Heart left ventricle (tissue), 13 donors: ENCODE results near the gene NUFIP2.

ENCODE experiments used
- CTCF ChIP-seq, 12 donors: fragments of 200-600 bp; sonication (generic) in 4 of 12; IDR thresholded peaks; one replicate each; pipeline versions ENCODE4 v1.5.0 to v1.8.0; 2018 to 2022; ENCODE audit warnings: antibody characterized with exemption in 12 of 12, mild to moderate bottlenecking in 5 of 12
- POLR2A ChIP-seq, 2 donors: fragments of 450-650 bp; IDR thresholded peaks; one replicate each; pipeline ENCODE4 v1.6.1; 2017; ENCODE audit warnings: antibody characterized with exemption in 2 of 2, mild to moderate bottlenecking in 2 of 2, moderate library complexity in 2 of 2
- donor health status: ischemic (EF 13 %, LVEDD 7.1; RV severe dilation, severe dysfunction).
- donor health status: DM: no; HTN: yes; CAD: no.
- donor health status: DM: no; HTN: no; CAD: no.
- donor health status: ischemic (EF 25% LVEDD 6.9; RV normal size, moderate dysfunction).
- donor health status: ischemic (EF 25% LVEDD 5.7; RV mildly dilated, moderate dysfunction).
- donor health status: ischemic (EF 35%, LVEDD 5.7; RV mildly dilated, moderate dysfunction).
- donor health status: nonischemic (EF 11% LVEDD 7.7; RV severe dilation, severe dysfunction).
- donor health status: DM: yes; HTN: yes; CAD: no.
- donor health status: PGD.
- donor health status: ischemic (EF 29% LVEDD 5.4; RV normal size, mild dysfunction).
- donor health status: nonischemic (EF 23%, LVEDD 6.1; RV moderate dilation, normal function).

- TF ChIP-seq POLR2A (IDR thresholded peaks at IDR 0.05), result no peak
- TF ChIP-seq CTCF (IDR thresholded peaks at IDR 0.05), result no peak
Measured at GRCh38 chr17:29238133-29238850, 55.7 kb downstream of the NUFIP2 start.
